Endothelial cell of umbilical vein (primary cell): ENCODE results near the gene PHLDB2. TPM values are rescaled to one million over a fixed set of nuclear protein-coding genes. Genes with fewer than 3 reads are reported as not detected.

Experiments
- BruUV-seq: library from RNA; stranded (reverse); fragments of 400-500 nt; replicated peaks from 2 replicates; lab custom pipeline; 2021; lab: Mats Ljungman, UMichigan
- CTCF ChIA-PET: fragments of 300-600, 350-600 bp; sonication (Branson Sonifier 250); formaldehyde crosslinking; loops from one replicate; lab custom pipeline; 2021; ENCODE audit warnings: antibody characterized with exemption, inconsistent platforms; lab: Charles Lee
- POLR2A ChIA-PET: fragments of 300-600, 350-600 bp; sonication (Branson Sonifier 250); formaldehyde crosslinking; loops from one replicate; lab custom pipeline; 2021; ENCODE audit warnings: antibody characterized with exemption, inconsistent platforms; lab: Charles Lee
- DNase-seq: peaks from one replicate; pipeline ENCODE4 v3.0.0-alpha.2; 2011; ENCODE audit warnings: low read depth, low spot score
- FAIRE-seq: peaks from 2 replicates; lab custom pipeline; 2011; peaks lifted over from hg19 to GRCh38; lab: Jason Lieb, UNC
- H2AFZ ChIP-seq: 2 replicates; pipeline ENCODE4 v1.6.0; 2012; ENCODE audit warnings: low read depth, low read length, control low read depth, inconsistent platforms
- H3K27ac ChIP-seq: 2 replicates; pipeline ENCODE4 v1.5.1; 2011; ENCODE audit warnings: low read depth, mild to moderate bottlenecking, control low read depth, low read length, moderate library complexity; ENCODE audit not compliant: insufficient read depth
- H3K27me3 ChIP-seq, 2 experiments: 2 replicates each; pipeline versions ENCODE4 v1.6.0 to v1.6.1; 2011; ENCODE audit warnings: low read length in 2 of 2, mixed read lengths in 1 of 2; ENCODE audit not compliant: control insufficient read depth in 2 of 2, insufficient read depth in 2 of 2
- H3K36me3 ChIP-seq, 2 experiments: 2 replicates in 1 of 2; 3 replicates in 1 of 2; pipeline ENCODE4 v1.5.1; 2011; ENCODE audit warnings: low read length in 2 of 2, mild to moderate bottlenecking in 1 of 2, moderate library complexity in 1 of 2; ENCODE audit not compliant: control insufficient read depth in 2 of 2, insufficient read depth in 2 of 2; ENCODE audit errors: extremely low read depth in 1 of 2
- H3K4me1 ChIP-seq: 3 replicates; pipeline ENCODE4 v1.5.1; 2011; ENCODE audit warnings: mild to moderate bottlenecking, low read length; ENCODE audit not compliant: control insufficient read depth, insufficient read depth; ENCODE audit errors: extremely low read depth
- H3K4me2 ChIP-seq: 2 replicates; pipeline ENCODE4 v1.6.1; 2011; ENCODE audit warnings: low read length, control low read depth, mixed read lengths; ENCODE audit not compliant: insufficient read depth
- H3K4me3 ChIP-seq, 3 experiments: fragments of 200-600 bp in 1 of 3; sonication (generic), shearing (Covaris generic) in 1 of 3; replicated peaks in 1 of 3; 2 replicates each; pipeline ENCODE4 v1.5.1; 2011 to 2016; ENCODE audit warnings: control low read depth in 3 of 3, low read length in 3 of 3, mild to moderate bottlenecking in 2 of 3, inconsistent platforms in 1 of 3, low read depth in 1 of 3, moderate library complexity in 1 of 3; ENCODE audit not compliant: insufficient read depth in 1 of 3
- H3K79me2 ChIP-seq: 2 replicates; pipeline ENCODE4 v1.6.0; 2012; ENCODE audit warnings: low read length, inconsistent platforms; ENCODE audit not compliant: control insufficient read depth, insufficient read depth
- H3K9ac ChIP-seq: replicated peaks from 2 replicates; pipeline ENCODE3; 2011; ENCODE audit warnings: low read length, control low read depth; ENCODE audit not compliant: insufficient read depth; ENCODE audit errors: extremely low read depth
- H3K9me1 ChIP-seq: replicated peaks from 3 replicates; pipeline ENCODE4 v1.6.0; 2011; ENCODE audit warnings: mild to moderate bottlenecking, low read length; ENCODE audit not compliant: control insufficient read depth, insufficient read depth; ENCODE audit errors: extremely low read depth
- H3K9me3 ChIP-seq: replicated peaks from 2 replicates; pipeline ENCODE4 v1.5.1; 2012; ENCODE audit warnings: low read length, inconsistent platforms; ENCODE audit not compliant: control insufficient read depth, insufficient read depth
- H4K20me1 ChIP-seq: replicated peaks from 2 replicates; pipeline ENCODE3; 2011; ENCODE audit warnings: mild to moderate bottlenecking, low read length; ENCODE audit not compliant: control insufficient read depth, insufficient read depth; ENCODE audit errors: extremely low read depth
- EZH2 ChIP-seq: IDR thresholded peaks from 2 replicates; pipeline ENCODE4 v1.6.1; 2012; ENCODE audit warnings: borderline replicate concordance, low read depth, mild to moderate bottlenecking, moderate library complexity, low read length, inconsistent platforms; ENCODE audit not compliant: severe bottlenecking
- FOS ChIP-seq: IDR thresholded peaks from 2 replicates; pipeline ENCODE4 v1.6.1; 2011; ENCODE audit warnings: mild to moderate bottlenecking, low read length, moderate library complexity, borderline replicate concordance; ENCODE audit not compliant: insufficient read depth
- GATA2 ChIP-seq: IDR thresholded peaks from 2 replicates; pipeline ENCODE4 v1.7.0; 2011; ENCODE audit warnings: low read depth, mild to moderate bottlenecking, moderate library complexity, mixed read lengths, low read length; ENCODE audit not compliant: insufficient read length, insufficient read depth
- JUN ChIP-seq: IDR thresholded peaks from 2 replicates; pipeline ENCODE4 v1.6.1; 2011; ENCODE audit warnings: borderline replicate concordance, low read depth; ENCODE audit not compliant: insufficient read length, insufficient read depth
- MYC ChIP-seq: IDR thresholded peaks from one replicate; pipeline ENCODE4 v1.6.1; 2011; ENCODE audit warnings: mild to moderate bottlenecking, low read depth, low read length
- POLR2A ChIP-seq: IDR thresholded peaks from 2 replicates; pipeline ENCODE4 v1.6.1; 2012; ENCODE audit warnings: low read depth, mild to moderate bottlenecking, control low read depth, low read length
- POLR2AphosphoS5 ChIP-seq: IDR thresholded peaks from 2 replicates; pipeline ENCODE4 v1.6.1; 2012; ENCODE audit warnings: low read depth, mild to moderate bottlenecking, control low read depth, low read length, moderate library complexity; ENCODE audit not compliant: insufficient read depth
- dilution Hi-C: fragments of 300-500 bp; cut with MboI; formaldehyde crosslinking; loops from one replicate; pipeline ENCODE4 v1.15.0; 2019; ENCODE audit warnings: low sequenced_read_pairs; ENCODE audit not compliant: extremely low pct_ligation_motif_present
- intact Hi-C: fragments of 100-400 bp; cut with micrococcal nuclease; formaldehyde crosslinking; loops from one replicate; pipeline ENCODE4 v1.10.0; 2022
- polyA plus RNA-seq, 4 experiments: library from polyadenylated mRNA; depleted of rRNA in 3 of 4; stranded (reverse) in 3 of 4; unstranded in 1 of 4; fragments of >200 nt; gene quantifications; 2 replicates each; pipeline versions ENCODE4 v1.2.1 to v1.2.3, GENCODE V29; 2011 to 2012; ENCODE audit warnings: missing spikeins in 1 of 4
- total RNA-seq: library from RNA; stranded (reverse); gene quantifications from 2 replicates; pipeline ENCODE4 v1.2.3, GENCODE V29; 2021
- TF ChIP-seq, protein P1 (sequence below), 2 donors: IDR thresholded peaks; 1 replicate in 1 of 2; 2 replicates in 1 of 2; pipeline ENCODE4 v1.5.1; 2011; ENCODE audit warnings: low read length in 2 of 2, mild to moderate bottlenecking in 2 of 2, moderate library complexity in 2 of 2, control low read depth in 1 of 2, inconsistent platforms in 1 of 2, low read depth in 1 of 2; ENCODE audit not compliant: insufficient read depth in 1 of 2; ENCODE audit errors: extremely low read depth in 1 of 2
- TF ChIP-seq, protein P2 (sequence below): IDR thresholded peaks from 2 replicates; pipeline ENCODE4 v1.6.1; 2011; ENCODE audit not compliant: insufficient read depth, insufficient read length

The PHLDB2 gene
- total and polyA plus RNA-seq, 2 donors (not counting 3 experiments of a cell fraction or from before 2014, with no cell fraction given), result 22.4 to 104 TPM

DNA sequence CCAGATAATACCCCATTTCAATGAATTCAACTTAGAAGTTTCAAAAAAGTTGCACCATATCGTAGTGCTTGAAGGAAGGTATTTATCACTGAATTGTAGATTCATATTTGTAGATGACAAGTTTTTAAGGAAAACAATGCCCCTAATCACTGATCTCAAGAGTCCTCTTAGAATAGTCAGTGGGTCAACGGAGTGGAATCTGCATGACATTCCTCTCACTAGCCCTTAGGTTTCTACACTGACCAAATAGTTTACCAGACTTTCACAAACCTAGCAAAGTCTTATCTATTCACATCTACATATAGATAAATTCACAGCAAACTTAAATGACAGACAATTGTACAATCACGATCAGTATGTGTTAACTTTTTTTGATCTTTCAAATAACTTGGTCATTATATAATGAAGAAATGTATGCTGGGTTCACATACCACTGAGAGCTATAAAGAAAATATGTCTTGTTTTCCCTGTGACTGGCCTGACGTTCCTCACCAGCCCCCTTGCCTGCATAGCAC lies 35.7 kb upstream of the PHLDB2 start:
- Histone ChIP-seq H2AFZ (no peak overlapping the region), H3K9me3 (no peaks in the 10 kb centered on the region), H3K36me3 (no peaks in the 10 kb centered on the region), H3K9ac (no peak overlapping the region), H3K9me1 (no peaks in the 10 kb centered on the region), H3K4me2 (no peak overlapping the region), H3K4me1 (no peaks in the 10 kb centered on the region), H4K20me1 (no peaks in the 10 kb centered on the region), H3K27me3 (no peaks in the 10 kb centered on the region), H3K27ac (no peak overlapping the region), H3K4me3 (no peak overlapping the region), H3K79me2 (no peaks in the 10 kb centered on the region)
- no peak for FAIRE-seq
- CTCF ChIA-PET, result interaction anchor here (1.3 to 1.7 kb wide), 3 partner anchors 11 to 107 kb away, joined by 4 to 5 read pairs (median 4); no protein-coding TSS in a partner anchor
- intact Hi-C loops (no loop called here), dilution Hi-C loops (no loop called here)
- TF ChIP-seq POLR2A, result no peak
- no peak for TF ChIP-seq GATA2
- TF ChIP-seq EZH2, result no peak
- TF ChIP-seq POLR2AphosphoS5, result no peak
- TF ChIP-seq JUN, result no peak
- TF ChIP-seq, protein P1, sequence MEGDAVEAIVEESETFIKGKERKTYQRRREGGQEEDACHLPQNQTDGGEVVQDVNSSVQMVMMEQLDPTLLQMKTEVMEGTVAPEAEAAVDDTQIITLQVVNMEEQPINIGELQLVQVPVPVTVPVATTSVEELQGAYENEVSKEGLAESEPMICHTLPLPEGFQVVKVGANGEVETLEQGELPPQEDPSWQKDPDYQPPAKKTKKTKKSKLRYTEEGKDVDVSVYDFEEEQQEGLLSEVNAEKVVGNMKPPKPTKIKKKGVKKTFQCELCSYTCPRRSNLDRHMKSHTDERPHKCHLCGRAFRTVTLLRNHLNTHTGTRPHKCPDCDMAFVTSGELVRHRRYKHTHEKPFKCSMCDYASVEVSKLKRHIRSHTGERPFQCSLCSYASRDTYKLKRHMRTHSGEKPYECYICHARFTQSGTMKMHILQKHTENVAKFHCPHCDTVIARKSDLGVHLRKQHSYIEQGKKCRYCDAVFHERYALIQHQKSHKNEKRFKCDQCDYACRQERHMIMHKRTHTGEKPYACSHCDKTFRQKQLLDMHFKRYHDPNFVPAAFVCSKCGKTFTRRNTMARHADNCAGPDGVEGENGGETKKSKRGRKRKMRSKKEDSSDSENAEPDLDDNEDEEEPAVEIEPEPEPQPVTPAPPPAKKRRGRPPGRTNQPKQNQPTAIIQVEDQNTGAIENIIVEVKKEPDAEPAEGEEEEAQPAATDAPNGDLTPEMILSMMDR (IDR thresholded peaks at IDR 0.05; ENCODE audit: extremely low read depth in 1 of 2, insufficient read depth in 1 of 2, low read depth in 1 of 2, low read length in 2 of 2), result no peak
- TF ChIP-seq, protein P2, sequence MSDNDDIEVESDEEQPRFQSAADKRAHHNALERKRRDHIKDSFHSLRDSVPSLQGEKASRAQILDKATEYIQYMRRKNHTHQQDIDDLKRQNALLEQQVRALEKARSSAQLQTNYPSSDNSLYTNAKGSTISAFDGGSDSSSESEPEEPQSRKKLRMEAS, result no peak
- TF ChIP-seq MYC, result no peak
- TF ChIP-seq FOS, result no peak
- BruUV-seq, result no TSS peak
- POLR2A ChIA-PET, result no interaction called here
- no peak for DNase-seq
